ENCODE results near the gene TTC39B. TPM values are rescaled to one million over a fixed set of nuclear protein-coding genes. Genes with fewer than 3 reads are reported as not detected.

Gene TTC39B
- total and polyA plus RNA-seq, 2 donors (not counting 3 experiments of a cell fraction or from before 2014, with no cell fraction given): 1.0 to 5.4 TPM

DNA sequence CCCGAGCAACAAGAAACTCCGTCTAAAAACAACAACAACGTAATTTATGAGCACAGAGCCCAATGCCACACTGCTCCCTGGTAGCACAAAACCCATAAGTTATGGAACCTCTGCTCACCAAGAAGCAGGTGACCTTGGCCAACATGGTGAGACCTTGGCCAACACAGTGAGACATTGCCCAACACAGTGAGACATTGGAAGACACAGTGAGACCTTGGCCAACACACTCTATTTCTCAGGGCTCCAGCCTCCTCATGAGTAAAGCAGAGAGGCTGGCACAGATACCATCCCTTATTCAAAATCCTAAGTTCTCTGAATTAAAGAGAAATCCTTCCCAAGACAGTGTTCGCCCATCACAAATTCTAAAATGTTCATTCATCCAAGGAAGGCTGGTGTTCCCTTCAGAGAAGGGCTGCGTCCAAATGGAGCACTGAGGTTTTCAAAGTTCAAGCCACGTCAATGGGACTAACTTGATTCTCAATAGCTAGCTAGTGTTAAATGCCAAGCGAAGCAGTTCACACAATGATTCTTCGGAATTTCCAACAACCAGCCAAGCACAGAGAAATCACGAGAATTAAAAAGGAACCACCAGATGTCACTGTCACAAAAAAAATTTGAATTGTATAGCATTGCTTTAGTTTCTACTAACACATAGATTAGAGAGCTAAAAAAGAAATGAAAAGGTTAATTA lies 29.5 kb downstream of the TTC39B start:
- CTCF ChIA-PET: interaction anchor here (0.5 to 1.3 kb wide), 29 partner anchors 9 to 364 kb away, joined by 3 to 22 read pairs (median 4); partner anchors contain the start of genes PSIP1, SNAPC3 and TTC39B
- Histone ChIP-seq H3K4me3 (replicated peaks in 1 of 3; ENCODE audit: insufficient read depth in 1 of 3, low read depth in 1 of 3, low read length in 3 of 3) (no peak overlapping the region), H3K4me2 (ENCODE audit: insufficient read depth, low read length) (no peak overlapping the region), H3K4me1 (ENCODE audit: control insufficient read depth, extremely low read depth, insufficient read depth, low read length) (no peaks in the 10 kb centered on the region), H3K9me1 (replicated peaks; ENCODE audit: control insufficient read depth, extremely low read depth, insufficient read depth, low read length) (peaks cover 3% of the 10 kb centered on the region), H3K27me3 (ENCODE audit: control insufficient read depth in 2 of 2, insufficient read depth in 2 of 2, low read length in 2 of 2) (no peaks in the 10 kb centered on the region), H3K79me2 (ENCODE audit: control insufficient read depth, insufficient read depth, low read length) (no peaks in the 10 kb centered on the region), H3K27ac (ENCODE audit: insufficient read depth, low read depth, low read length) (no peak overlapping the region), H4K20me1 (replicated peaks; ENCODE audit: control insufficient read depth, extremely low read depth, insufficient read depth, low read length) (no peaks in the 10 kb centered on the region), H3K9ac (replicated peaks; ENCODE audit: extremely low read depth, insufficient read depth, low read length) (no peak overlapping the region), H3K9me3 (replicated peaks; ENCODE audit: control insufficient read depth, insufficient read depth, low read length) (no peaks in the 10 kb centered on the region), H2AFZ (ENCODE audit: low read depth, low read length) (no peak overlapping the region), H3K36me3 (ENCODE audit: control insufficient read depth in 2 of 2, extremely low read depth in 1 of 2, insufficient read depth in 2 of 2, low read length in 2 of 2) (no peaks in the 10 kb centered on the region)
- DNase-seq (ENCODE audit: low read depth, low spot score) (peak; percentile 48), FAIRE-seq (peak; percentile 85)
- BruUV-seq (replicated peaks): no TSS peak
- POLR2A ChIA-PET: interaction anchor here (0.6 kb wide), 1 partner anchor 60 kb away, joined by 3 read pairs; no protein-coding TSS in a partner anchor
- intact Hi-C loops (cut with micrococcal nuclease): loop anchor here (1.0 to 2.0 kb wide), 4 partner anchors 30 to 329 kb away; partner anchors contain the start of genes SNAPC3 and TTC39B
- dilution Hi-C loops (cut with MboI; ENCODE audit: extremely low pct_ligation_motif_present, low sequenced_read_pairs): no loop called here
- TF ChIP-seq CTCF (IDR thresholded peaks at IDR 0.05; ENCODE audit: extremely low read depth in 1 of 2, insufficient read depth in 1 of 2, low read depth in 1 of 2, low read length in 2 of 2) (peak in 1 of 2 donors; percentile 19), POLR2AphosphoS5 (IDR thresholded peaks at IDR 0.05; ENCODE audit: insufficient read depth, low read depth, low read length) (no peak)

GRCh38 chr9:15276328-15276938 lies 30.6 kb downstream of the TTC39B start:
- DNase-seq (ENCODE audit: low read depth, low spot score): no peak
- no peaks in the 10 kb centered on the region for H3K79me2 ChIP-seq (ENCODE audit: control insufficient read depth, insufficient read depth, low read length)
- dilution Hi-C loops (cut with MboI; ENCODE audit: extremely low pct_ligation_motif_present, low sequenced_read_pairs) (no loop called here), intact Hi-C loops (cut with micrococcal nuclease) (no loop called here)
- H2AFZ ChIP-seq (ENCODE audit: low read depth, low read length): no peak overlapping the region
- CTCF ChIA-PET: no interaction called here
- no peaks in the 10 kb centered on the region for H3K36me3 ChIP-seq (ENCODE audit: control insufficient read depth in 2 of 2, extremely low read depth in 1 of 2, insufficient read depth in 2 of 2, low read length in 2 of 2)
- H3K9me1 ChIP-seq (replicated peaks; ENCODE audit: control insufficient read depth, extremely low read depth, insufficient read depth, low read length): peaks cover 3% of the 10 kb centered on the region
- H3K27ac ChIP-seq (ENCODE audit: insufficient read depth, low read depth, low read length): no peak overlapping the region
- no peak overlapping the region for H3K9ac ChIP-seq (replicated peaks; ENCODE audit: extremely low read depth, insufficient read depth, low read length)
- POLR2A ChIA-PET: no interaction called here
- no peak for TF ChIP-seq GATA2 (IDR thresholded peaks at IDR 0.05; ENCODE audit: insufficient read depth, insufficient read length, low read depth, low read length)
- TF ChIP-seq FOS (IDR thresholded peaks at IDR 0.05; ENCODE audit: borderline replicate concordance, insufficient read depth, low read length): no peak
- no peak for TF ChIP-seq POLR2A (IDR thresholded peaks at IDR 0.05; ENCODE audit: low read depth, low read length)
- TF ChIP-seq EZH2 (IDR thresholded peaks at IDR 0.05; ENCODE audit: borderline replicate concordance, low read depth, low read length, severe bottlenecking): no peak
- TF ChIP-seq, protein P1, sequence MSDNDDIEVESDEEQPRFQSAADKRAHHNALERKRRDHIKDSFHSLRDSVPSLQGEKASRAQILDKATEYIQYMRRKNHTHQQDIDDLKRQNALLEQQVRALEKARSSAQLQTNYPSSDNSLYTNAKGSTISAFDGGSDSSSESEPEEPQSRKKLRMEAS (IDR thresholded peaks at IDR 0.05; ENCODE audit: insufficient read depth, insufficient read length): no peak
- TF ChIP-seq CTCF (IDR thresholded peaks at IDR 0.05; ENCODE audit: extremely low read depth in 1 of 2, insufficient read depth in 1 of 2, low read depth in 1 of 2, low read length in 2 of 2): no peak
- no peak for TF ChIP-seq JUN (IDR thresholded peaks at IDR 0.05; ENCODE audit: borderline replicate concordance, insufficient read depth, insufficient read length, low read depth)
- no peak for TF ChIP-seq POLR2AphosphoS5 (IDR thresholded peaks at IDR 0.05; ENCODE audit: insufficient read depth, low read depth, low read length)
- TF ChIP-seq MYC (IDR thresholded peaks at IDR 0.05; ENCODE audit: low read depth, low read length): no peak
- H4K20me1 ChIP-seq (replicated peaks; ENCODE audit: control insufficient read depth, extremely low read depth, insufficient read depth, low read length): no peaks in the 10 kb centered on the region
- no peaks in the 10 kb centered on the region for H3K27me3 ChIP-seq (ENCODE audit: control insufficient read depth in 2 of 2, insufficient read depth in 2 of 2, low read length in 2 of 2)
- no peaks in the 10 kb centered on the region for H3K4me1 ChIP-seq (ENCODE audit: control insufficient read depth, extremely low read depth, insufficient read depth, low read length)
- no peak overlapping the region for H3K4me2 ChIP-seq (ENCODE audit: insufficient read depth, low read length)
- no TSS peak for BruUV-seq (replicated peaks)
- H3K9me3 ChIP-seq (replicated peaks; ENCODE audit: control insufficient read depth, insufficient read depth, low read length): no peaks in the 10 kb centered on the region
- no peak for FAIRE-seq
- no peak overlapping the region for H3K4me3 ChIP-seq (replicated peaks in 1 of 3; ENCODE audit: insufficient read depth in 1 of 3, low read depth in 1 of 3, low read length in 3 of 3)

All from endothelial cell of umbilical vein (primary cell).